Liver (tissue), 9 donors: ENCODE measurements around the gene PIGR. TPM values are rescaled to one million over a fixed set of nuclear protein-coding genes. Genes with fewer than 3 reads are reported as not detected.

Experiments
- DNase-seq: peaks from one replicate; pipeline ENCODE4 v3.0.0-alpha.2; 2017; ENCODE audit warnings: low spot score
- H3K27ac ChIP-seq, 2 donors: one replicate each; pipeline ENCODE4 v1.7.0; 2013; ENCODE audit warnings: inconsistent platforms in 2 of 2, low read length in 2 of 2, control low read depth in 1 of 2, low read depth in 1 of 2, mild to moderate bottlenecking in 1 of 2
- H3K27me3 ChIP-seq, 4 donors: one replicate each; pipeline versions ENCODE4 v1.6.1 to v1.7.0; 2013; ENCODE audit warnings: low read length in 3 of 4, inconsistent platforms in 1 of 4, mild to moderate bottlenecking in 1 of 4, moderate library complexity in 1 of 4; ENCODE audit not compliant: control insufficient read depth in 4 of 4, insufficient read depth in 4 of 4
- H3K36me3 ChIP-seq, 4 donors: one replicate each; pipeline versions ENCODE4 v1.6.1 to v1.7.0; 2013; ENCODE audit warnings: low read length in 3 of 4, mild to moderate bottlenecking in 3 of 4, low read depth in 1 of 4, moderate library complexity in 1 of 4; ENCODE audit not compliant: control insufficient read depth in 4 of 4, insufficient read depth in 3 of 4
- H3K4me1 ChIP-seq, 4 donors: one replicate each; pipeline versions ENCODE4 v1.6.1 to v1.7.0; 2013; ENCODE audit warnings: low read length in 3 of 4, mild to moderate bottlenecking in 3 of 4, moderate library complexity in 1 of 4; ENCODE audit not compliant: control insufficient read depth in 4 of 4, insufficient read depth in 4 of 4
- H3K4me3 ChIP-seq, 3 donors: one replicate each; pipeline versions ENCODE4 v1.6.1 to v1.7.0; 2013; ENCODE audit warnings: low read length in 3 of 3, control low read depth in 1 of 3, low read depth in 1 of 3, mild to moderate bottlenecking in 1 of 3
- H3K9ac ChIP-seq, 2 donors: one replicate each; pipeline ENCODE4 v1.7.0; 2013; ENCODE audit warnings: low read length in 2 of 2, mild to moderate bottlenecking in 2 of 2, moderate library complexity in 2 of 2, control low read depth in 1 of 2, low read depth in 1 of 2
- H3K9me3 ChIP-seq, 4 donors: one replicate each; pipeline versions ENCODE4 v1.6.1 to v1.7.0; 2013; ENCODE audit warnings: low read length in 3 of 4; ENCODE audit not compliant: control insufficient read depth in 4 of 4
- EGR1 ChIP-seq, 2 donors: IDR thresholded peaks; 2 replicates each; pipeline ENCODE4 v1.6.1; 2016 to 2018; ENCODE audit warnings: antibody characterized with exemption in 2 of 2, low read depth in 2 of 2
- FOXA1 ChIP-seq: IDR thresholded peaks from 2 replicates; pipeline ENCODE4 v1.6.1; 2016; ENCODE audit warnings: antibody characterized with exemption
- FOXA2 ChIP-seq: IDR thresholded peaks from 2 replicates; pipeline ENCODE4 v1.6.1; 2016; ENCODE audit warnings: antibody characterized with exemption
- GABPA ChIP-seq, 2 donors: IDR thresholded peaks in 1 of 2; conservative IDR thresholded peaks in 1 of 2; 2 replicates each; pipeline ENCODE4 v1.6.1; 2016; ENCODE audit warnings: antibody characterized with exemption in 2 of 2, mild to moderate bottlenecking in 1 of 2, moderate library complexity in 1 of 2
- HNF4A ChIP-seq, 2 donors: conservative IDR thresholded peaks; 2 replicates each; pipeline ENCODE4 v1.6.1; 2016; ENCODE audit warnings: antibody characterized with exemption in 2 of 2, mild to moderate bottlenecking in 2 of 2
- HNF4G ChIP-seq: IDR thresholded peaks from 2 replicates; pipeline ENCODE4 v1.6.1; 2016; ENCODE audit warnings: antibody characterized with exemption
- JUND ChIP-seq, 2 donors: IDR thresholded peaks; 2 replicates each; pipeline ENCODE4 v1.6.1; 2016; ENCODE audit warnings: antibody characterized with exemption in 2 of 2
- NR2F2 ChIP-seq: IDR thresholded peaks from 2 replicates; pipeline ENCODE4 v1.6.1; 2016; ENCODE audit warnings: antibody characterized with exemption
- RXRA ChIP-seq, 2 donors: IDR thresholded peaks; 2 replicates each; pipeline ENCODE4 v1.6.1; 2017 to 2018; ENCODE audit warnings: antibody characterized with exemption in 2 of 2, mild to moderate bottlenecking in 1 of 2
- SP1 ChIP-seq: IDR thresholded peaks from 2 replicates; pipeline ENCODE4 v1.6.1; 2018; ENCODE audit warnings: antibody characterized with exemption, mild to moderate bottlenecking
- TAF1 ChIP-seq: conservative IDR thresholded peaks from 2 replicates; pipeline ENCODE4 v1.6.1; 2016; ENCODE audit warnings: antibody characterized with exemption, mild to moderate bottlenecking
- WGBS: extraction: QIAGEN DNeasy Blood & Tissue Kit; methylation state at CpG from one replicate; pipeline ENCODE4 v1.1.7; 2013; 5-methylcytosine and 5-hydroxymethylcytosine counted together
- polyA plus RNA-seq, 2 donors: library from polyadenylated mRNA; stranded (reverse) in 1 of 2; unstranded in 1 of 2; fragments of 200-250 nt in 1 of 2; fragments of >200 nt in 1 of 2; fragmentation: Nextera tagmentation in 1 of 2; extraction: Ambion mirVana in 1 of 2; gene quantifications; one replicate each; pipeline versions ENCODE4 v1.2.1 to v1.2.3, GENCODE V29; 2013 to 2015
- total RNA-seq, 2 donors: library from RNA; depleted of rRNA; stranded (reverse); fragments of >200 nt; gene quantifications; one replicate each; pipeline ENCODE4 v1.2.3, GENCODE V29; 2014
- TF ChIP-seq, protein P1 (sequence below): fragments of 150-350 bp; IDR thresholded peaks from 2 replicates; pipeline ENCODE4 v1.5.1; 2017; ENCODE audit warnings: improper control_type of control experiment, low read depth, low read length; ENCODE audit not compliant: missing input control
- TF ChIP-seq, protein P2 (sequence below): IDR thresholded peaks from 2 replicates; pipeline ENCODE4 v1.6.1; 2016; ENCODE audit warnings: antibody characterized with exemption
- TF ChIP-seq, protein P3 (sequence below): IDR thresholded peaks from 2 replicates; pipeline ENCODE4 v1.6.1; 2016; ENCODE audit warnings: antibody characterized with exemption, mild to moderate bottlenecking
- donor health status: healthy.
- donor health status: healthy.
- donor health status: healthy.
- donor health status: healthy.
- donor health status: healthy.

The PIGR gene
- total and polyA plus RNA-seq, 4 donors = 0.09 to 43.3 (median 14.1) TPM

DNA sequence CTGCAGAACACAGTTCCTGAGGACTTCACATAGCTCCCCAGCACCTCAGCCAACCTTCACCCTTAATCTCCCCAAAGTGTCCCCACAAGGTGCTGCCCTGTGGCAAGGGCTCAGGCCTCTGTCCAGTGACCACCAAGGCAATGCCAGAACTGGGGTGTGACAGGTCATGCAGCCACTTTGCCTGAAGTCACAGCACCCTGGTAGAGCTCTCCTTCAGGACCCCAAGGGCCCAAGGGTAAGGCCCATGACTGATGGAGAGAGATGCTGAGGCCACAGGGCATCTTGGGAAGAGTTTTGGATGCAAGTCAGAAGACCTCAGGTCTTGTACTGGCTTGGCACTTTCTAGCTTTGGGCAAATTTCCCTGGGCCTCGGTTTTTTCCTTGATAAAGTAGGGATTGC, 23.7 kb downstream of the PIGR start:
- TF ChIP-seq FOXA2 (no peak), EGR1 (IDR thresholded peaks at IDR 0.05; ENCODE audit: low read depth in 2 of 2) (no peak), TAF1 (no peak)
- TF ChIP-seq, protein P1, sequence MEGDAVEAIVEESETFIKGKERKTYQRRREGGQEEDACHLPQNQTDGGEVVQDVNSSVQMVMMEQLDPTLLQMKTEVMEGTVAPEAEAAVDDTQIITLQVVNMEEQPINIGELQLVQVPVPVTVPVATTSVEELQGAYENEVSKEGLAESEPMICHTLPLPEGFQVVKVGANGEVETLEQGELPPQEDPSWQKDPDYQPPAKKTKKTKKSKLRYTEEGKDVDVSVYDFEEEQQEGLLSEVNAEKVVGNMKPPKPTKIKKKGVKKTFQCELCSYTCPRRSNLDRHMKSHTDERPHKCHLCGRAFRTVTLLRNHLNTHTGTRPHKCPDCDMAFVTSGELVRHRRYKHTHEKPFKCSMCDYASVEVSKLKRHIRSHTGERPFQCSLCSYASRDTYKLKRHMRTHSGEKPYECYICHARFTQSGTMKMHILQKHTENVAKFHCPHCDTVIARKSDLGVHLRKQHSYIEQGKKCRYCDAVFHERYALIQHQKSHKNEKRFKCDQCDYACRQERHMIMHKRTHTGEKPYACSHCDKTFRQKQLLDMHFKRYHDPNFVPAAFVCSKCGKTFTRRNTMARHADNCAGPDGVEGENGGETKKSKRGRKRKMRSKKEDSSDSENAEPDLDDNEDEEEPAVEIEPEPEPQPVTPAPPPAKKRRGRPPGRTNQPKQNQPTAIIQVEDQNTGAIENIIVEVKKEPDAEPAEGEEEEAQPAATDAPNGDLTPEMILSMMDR = no peak
- peak overlapping the region; percentile 54 to 58 for H3K27ac ChIP-seq
- peaks cover 0 to 7% (median 1%) of the 10 kb centered on the region in 4 donors for H3K4me1 ChIP-seq
- H3K9ac ChIP-seq = peak overlapping the region in 1 of 2 donors; percentile 52
- DNase-seq = no peak
- no peak overlapping the region for H3K4me3 ChIP-seq
- 79% methylated on average over 1 of the region's 1 CpG for WGBS
- no peaks in the 10 kb centered on the region for H3K27me3 ChIP-seq
- no peaks in the 10 kb centered on the region for H3K9me3 ChIP-seq
- no peaks in the 10 kb centered on the region for H3K36me3 ChIP-seq

DNA sequence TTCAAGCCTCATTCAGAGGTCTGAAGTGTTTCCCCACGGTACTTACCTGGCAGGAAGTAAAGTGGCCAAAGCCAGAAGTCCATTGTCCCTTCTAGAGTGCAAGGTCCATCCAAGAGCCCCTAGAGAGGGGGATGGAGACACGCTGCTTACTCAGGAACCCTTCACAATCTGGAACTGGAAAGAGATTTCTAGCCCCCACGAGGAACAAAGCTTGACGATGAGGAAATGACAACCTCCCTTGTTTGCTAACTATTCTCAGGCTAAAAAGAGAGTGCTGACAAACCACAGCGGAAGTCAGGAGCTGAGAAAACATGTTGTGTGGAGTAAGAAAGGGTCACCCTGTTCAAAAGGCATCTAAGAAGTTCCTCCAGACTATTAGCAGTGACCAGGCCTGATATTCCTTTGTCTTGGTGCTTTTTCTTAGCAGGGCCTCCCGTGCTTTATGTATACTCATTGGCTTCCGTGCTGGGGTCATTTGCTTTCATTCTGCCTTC, 24.4 kb downstream of the PIGR start, which contains the start of gene FCMR:
Gene FCMR (minus strand): TSS at position 170 of the 494 bp plus-strand sequence. CDS start 87 bp downstream, at position 83.
- no peak for DNase-seq
- Histone ChIP-seq H3K9me3 (no peaks in the 10 kb centered on the region), H3K36me3 (no peaks in the 10 kb centered on the region)

DNA sequence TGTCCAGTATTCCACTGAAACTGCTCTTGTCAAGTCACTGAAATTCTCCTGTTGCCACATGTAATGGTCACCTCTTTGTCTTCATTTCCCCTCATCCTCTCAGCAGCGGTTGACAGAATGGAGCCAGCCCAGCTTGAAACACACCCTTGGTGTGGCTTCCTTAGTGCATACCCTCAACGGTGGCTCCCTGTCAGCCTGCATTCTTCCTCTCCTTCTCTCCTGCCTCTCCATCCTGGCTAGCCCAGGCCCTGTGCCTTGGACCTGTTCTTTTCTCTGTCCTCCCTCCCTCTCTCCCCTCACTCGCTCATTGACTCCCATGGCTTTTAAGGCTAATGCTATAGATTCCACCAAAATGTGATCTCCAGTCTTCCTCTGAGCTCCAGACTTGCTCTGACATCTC, 28.2 kb downstream of the PIGR start:
- Histone ChIP-seq H3K9me3 (no peaks in the 10 kb centered on the region), H3K27me3 (no peaks in the 10 kb centered on the region), H3K36me3 (no peaks in the 10 kb centered on the region), H3K4me3 (no peak overlapping the region), H3K4me1 (peaks cover 0 to 5% (median 1%) of the 10 kb centered on the region in 4 donors), H3K27ac (no peak overlapping the region), H3K9ac (no peak overlapping the region)
- no peak for DNase-seq
- 86% methylated on average over 3 of the region's 3 CpGs for WGBS
- TF ChIP-seq HNF4G (no peak), JUND (IDR thresholded peaks at IDR 0.05) (no peak), FOXA2 (no peak), FOXA1 (no peak), NR2F2 (no peak), GABPA (IDR thresholded peaks at IDR 0.05 in 1 of 2, conservative IDR thresholded peaks at IDR 0.05 in 1 of 2) (no peak), EGR1 (IDR thresholded peaks at IDR 0.05; ENCODE audit: low read depth in 2 of 2) (no peak)
- TF ChIP-seq, protein P2, sequence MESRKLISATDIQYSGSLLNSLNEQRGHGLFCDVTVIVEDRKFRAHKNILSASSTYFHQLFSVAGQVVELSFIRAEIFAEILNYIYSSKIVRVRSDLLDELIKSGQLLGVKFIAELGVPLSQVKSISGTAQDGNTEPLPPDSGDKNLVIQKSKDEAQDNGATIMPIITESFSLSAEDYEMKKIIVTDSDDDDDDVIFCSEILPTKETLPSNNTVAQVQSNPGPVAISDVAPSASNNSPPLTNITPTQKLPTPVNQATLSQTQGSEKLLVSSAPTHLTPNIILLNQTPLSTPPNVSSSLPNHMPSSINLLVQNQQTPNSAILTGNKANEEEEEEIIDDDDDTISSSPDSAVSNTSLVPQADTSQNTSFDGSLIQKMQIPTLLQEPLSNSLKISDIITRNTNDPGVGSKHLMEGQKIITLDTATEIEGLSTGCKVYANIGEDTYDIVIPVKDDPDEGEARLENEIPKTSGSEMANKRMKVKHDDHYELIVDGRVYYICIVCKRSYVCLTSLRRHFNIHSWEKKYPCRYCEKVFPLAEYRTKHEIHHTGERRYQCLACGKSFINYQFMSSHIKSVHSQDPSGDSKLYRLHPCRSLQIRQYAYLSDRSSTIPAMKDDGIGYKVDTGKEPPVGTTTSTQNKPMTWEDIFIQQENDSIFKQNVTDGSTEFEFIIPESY = no peak
- TF ChIP-seq, protein P1 = no peak

More for the DNA sequence above, 24.4 kb downstream of the PIGR start, which contains the start of gene FCMR:
- Histone ChIP-seq H3K4me1 (peaks cover 0 to 7% (median 1%) of the 10 kb centered on the region in 4 donors), H3K27ac (peak within 1 kb of the TSS; percentile 54 to 64), H3K9ac (peak within 1 kb of the TSS in 1 of 2 donors; percentile 52), H3K27me3 (no peaks in the 10 kb centered on the region), H3K4me3 (no peak within 1 kb of the TSS)
- 41% methylated on average over 7 of the region's 7 CpGs for WGBS
- TF ChIP-seq HNF4A (conservative IDR thresholded peaks at IDR 0.05) = peak; percentile 23 to 48
- TF ChIP-seq, protein P3, sequence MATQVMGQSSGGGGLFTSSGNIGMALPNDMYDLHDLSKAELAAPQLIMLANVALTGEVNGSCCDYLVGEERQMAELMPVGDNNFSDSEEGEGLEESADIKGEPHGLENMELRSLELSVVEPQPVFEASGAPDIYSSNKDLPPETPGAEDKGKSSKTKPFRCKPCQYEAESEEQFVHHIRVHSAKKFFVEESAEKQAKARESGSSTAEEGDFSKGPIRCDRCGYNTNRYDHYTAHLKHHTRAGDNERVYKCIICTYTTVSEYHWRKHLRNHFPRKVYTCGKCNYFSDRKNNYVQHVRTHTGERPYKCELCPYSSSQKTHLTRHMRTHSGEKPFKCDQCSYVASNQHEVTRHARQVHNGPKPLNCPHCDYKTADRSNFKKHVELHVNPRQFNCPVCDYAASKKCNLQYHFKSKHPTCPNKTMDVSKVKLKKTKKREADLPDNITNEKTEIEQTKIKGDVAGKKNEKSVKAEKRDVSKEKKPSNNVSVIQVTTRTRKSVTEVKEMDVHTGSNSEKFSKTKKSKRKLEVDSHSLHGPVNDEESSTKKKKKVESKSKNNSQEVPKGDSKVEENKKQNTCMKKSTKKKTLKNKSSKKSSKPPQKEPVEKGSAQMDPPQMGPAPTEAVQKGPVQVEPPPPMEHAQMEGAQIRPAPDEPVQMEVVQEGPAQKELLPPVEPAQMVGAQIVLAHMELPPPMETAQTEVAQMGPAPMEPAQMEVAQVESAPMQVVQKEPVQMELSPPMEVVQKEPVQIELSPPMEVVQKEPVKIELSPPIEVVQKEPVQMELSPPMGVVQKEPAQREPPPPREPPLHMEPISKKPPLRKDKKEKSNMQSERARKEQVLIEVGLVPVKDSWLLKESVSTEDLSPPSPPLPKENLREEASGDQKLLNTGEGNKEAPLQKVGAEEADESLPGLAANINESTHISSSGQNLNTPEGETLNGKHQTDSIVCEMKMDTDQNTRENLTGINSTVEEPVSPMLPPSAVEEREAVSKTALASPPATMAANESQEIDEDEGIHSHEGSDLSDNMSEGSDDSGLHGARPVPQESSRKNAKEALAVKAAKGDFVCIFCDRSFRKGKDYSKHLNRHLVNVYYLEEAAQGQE = no peak
- no peak for TF ChIP-seq HNF4G
- no peak for TF ChIP-seq JUND (IDR thresholded peaks at IDR 0.05)
- no peak for TF ChIP-seq SP1
- TF ChIP-seq FOXA1 = no peak
- TF ChIP-seq RXRA (IDR thresholded peaks at IDR 0.05) = peak in 1 of 2 donors; percentile 59
